ENCODE measurements around the gene MICAL1. TPM values are rescaled to one million over a fixed set of nuclear protein-coding genes. Genes with fewer than 3 reads are reported as not detected.
"Not testable (repeated sequence)": the region's sequence is repeated elsewhere in the genome, so short reads cannot be mapped to it uniquely, and the experiment has no call there.

Gene MICAL1
- total RNA-seq, 1 donor from 2014 or later: 40.1 TPM

- TF ChIP-seq, protein P1, sequence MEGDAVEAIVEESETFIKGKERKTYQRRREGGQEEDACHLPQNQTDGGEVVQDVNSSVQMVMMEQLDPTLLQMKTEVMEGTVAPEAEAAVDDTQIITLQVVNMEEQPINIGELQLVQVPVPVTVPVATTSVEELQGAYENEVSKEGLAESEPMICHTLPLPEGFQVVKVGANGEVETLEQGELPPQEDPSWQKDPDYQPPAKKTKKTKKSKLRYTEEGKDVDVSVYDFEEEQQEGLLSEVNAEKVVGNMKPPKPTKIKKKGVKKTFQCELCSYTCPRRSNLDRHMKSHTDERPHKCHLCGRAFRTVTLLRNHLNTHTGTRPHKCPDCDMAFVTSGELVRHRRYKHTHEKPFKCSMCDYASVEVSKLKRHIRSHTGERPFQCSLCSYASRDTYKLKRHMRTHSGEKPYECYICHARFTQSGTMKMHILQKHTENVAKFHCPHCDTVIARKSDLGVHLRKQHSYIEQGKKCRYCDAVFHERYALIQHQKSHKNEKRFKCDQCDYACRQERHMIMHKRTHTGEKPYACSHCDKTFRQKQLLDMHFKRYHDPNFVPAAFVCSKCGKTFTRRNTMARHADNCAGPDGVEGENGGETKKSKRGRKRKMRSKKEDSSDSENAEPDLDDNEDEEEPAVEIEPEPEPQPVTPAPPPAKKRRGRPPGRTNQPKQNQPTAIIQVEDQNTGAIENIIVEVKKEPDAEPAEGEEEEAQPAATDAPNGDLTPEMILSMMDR (conservative IDR thresholded peaks at IDR 0.05; ENCODE audit: low read depth, low read length): no peak
- H3K4me3 ChIP-seq (ENCODE audit: low read depth, low read length): no peak overlapping the region
- DNase-seq (ENCODE audit: low read depth): no peak
Observed at GRCh38 chr6:109467696-109468095, 12.1 kb upstream of the MICAL1 start.

DNA sequence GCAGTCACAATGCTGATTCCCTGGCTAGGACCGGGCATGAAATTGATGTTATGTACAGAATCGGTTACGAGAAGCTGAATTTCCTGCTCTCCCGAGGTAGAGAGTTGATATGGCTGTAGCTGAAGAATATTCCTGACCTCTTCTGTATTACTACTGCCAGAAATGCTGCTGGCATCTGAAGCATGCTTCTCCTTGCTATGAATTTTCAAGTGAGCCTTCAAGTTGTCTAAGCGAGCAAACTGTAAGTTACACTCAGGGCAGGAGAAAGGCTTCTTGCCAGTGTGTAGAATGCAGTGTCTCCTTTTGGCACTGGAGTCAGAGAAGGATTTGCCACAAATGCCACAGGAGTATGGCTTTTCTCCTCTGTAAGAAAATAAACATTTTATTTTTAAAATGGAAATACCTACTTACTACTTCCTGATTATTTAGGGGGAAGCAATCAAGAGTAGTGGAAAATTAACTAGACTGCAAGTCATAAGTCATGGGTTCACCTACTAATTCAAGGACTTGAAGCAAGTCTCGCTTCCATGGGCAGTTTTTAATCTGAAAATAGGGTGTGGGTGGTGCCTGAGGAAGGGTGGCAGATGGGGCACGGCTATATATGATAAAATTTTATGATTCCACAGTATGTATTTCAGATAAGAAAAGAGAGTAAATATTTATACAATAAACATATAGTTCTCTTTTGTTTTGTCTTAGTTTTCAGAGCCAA is 10.8 kb upstream of the MICAL1 start:
- TF ChIP-seq, protein P1 (conservative IDR thresholded peaks at IDR 0.05; ENCODE audit: low read depth, low read length): no peak
- DNase-seq (ENCODE audit: low read depth): peak; percentile 42
- no peak overlapping the region for H3K4me3 ChIP-seq (ENCODE audit: low read depth, low read length)

- TF ChIP-seq, protein P1 (conservative IDR thresholded peaks at IDR 0.05; ENCODE audit: low read depth, low read length): no peak
- no peak for DNase-seq (ENCODE audit: low read depth)
- H3K4me3 ChIP-seq (ENCODE audit: low read depth, low read length): no peak overlapping the region
Observed at GRCh38 chr6:109465772-109466171, 10.2 kb upstream of the MICAL1 start.

- no peak for DNase-seq (ENCODE audit: low read depth)
- TF ChIP-seq, protein P1 (conservative IDR thresholded peaks at IDR 0.05; ENCODE audit: low read depth, low read length): no peak
- H3K4me3 ChIP-seq (ENCODE audit: low read depth, low read length): no peak overlapping the region
Observed at GRCh38 chr6:109461733-109462526, 6.4 kb upstream of the MICAL1 start.

- DNase-seq (ENCODE audit: low read depth); H3K4me3 ChIP-seq (ENCODE audit: low read depth, low read length): not testable (repeated sequence)
Observed at GRCh38 chr6:109461205-109461604, 5.6 kb upstream of the MICAL1 start.

GRCh38 chr6:109460161-109460829 is 4.7 kb upstream of the MICAL1 start:
- no peak overlapping the region for H3K4me3 ChIP-seq (ENCODE audit: low read depth, low read length)
- TF ChIP-seq, protein P1 (conservative IDR thresholded peaks at IDR 0.05; ENCODE audit: low read depth, low read length): no peak
- no peak for DNase-seq (ENCODE audit: low read depth)
